Vagina (tissue), 2 donors: ENCODE results near the gene CHST12.

Experiments used
- CTCF ChIP-seq, 3 experiments: fragments of 450-650 bp in 2 of 3; fragments of 200-600 bp in 1 of 3; sonication (generic) in 1 of 3; IDR thresholded peaks; one replicate each; pipeline ENCODE4 v1.5.1; 2017 to 2019; ENCODE audit warnings: antibody characterized with exemption in 3 of 3, mild to moderate bottlenecking in 2 of 3, moderate library complexity in 2 of 3
- POLR2A ChIP-seq, 2 donors: fragments of 450-650 bp; IDR thresholded peaks; one replicate each; pipeline ENCODE4 v1.6.1; 2017; ENCODE audit warnings: antibody characterized with exemption in 2 of 2, mild to moderate bottlenecking in 2 of 2, moderate library complexity in 2 of 2

- TF ChIP-seq CTCF (IDR thresholded peaks at IDR 0.05) (no peak), POLR2A (IDR thresholded peaks at IDR 0.05) (no peak)
Observed at GRCh38 chr7:2461268-2462026, 58.0 kb downstream of the CHST12 start.
